GM08714 (cell line): ENCODE results near the gene BLTP3A.
A peak's percentile ranks its signal among the peaks of the same experiment; 100 is the strongest.
"Not testable (repeated sequence)": the region's sequence is repeated elsewhere in the genome, so short reads cannot be mapped to it uniquely, and the experiment has no call there.

Source experiments
- H3K4me3 ChIP-seq: fragments of 200-500 bp; sonication (Bioruptor generic); 2 replicates; pipeline ENCODE4 v1.5.1; 2014; ENCODE audit warnings: mild to moderate bottlenecking, low read length, inconsistent platforms
- ZNF274 ChIP-seq: IDR thresholded peaks from 2 replicates; pipeline ENCODE4 v1.6.1; 2012; ENCODE audit warnings: mild to moderate bottlenecking, low read depth, low read length

The BLTP3A gene

DNA sequence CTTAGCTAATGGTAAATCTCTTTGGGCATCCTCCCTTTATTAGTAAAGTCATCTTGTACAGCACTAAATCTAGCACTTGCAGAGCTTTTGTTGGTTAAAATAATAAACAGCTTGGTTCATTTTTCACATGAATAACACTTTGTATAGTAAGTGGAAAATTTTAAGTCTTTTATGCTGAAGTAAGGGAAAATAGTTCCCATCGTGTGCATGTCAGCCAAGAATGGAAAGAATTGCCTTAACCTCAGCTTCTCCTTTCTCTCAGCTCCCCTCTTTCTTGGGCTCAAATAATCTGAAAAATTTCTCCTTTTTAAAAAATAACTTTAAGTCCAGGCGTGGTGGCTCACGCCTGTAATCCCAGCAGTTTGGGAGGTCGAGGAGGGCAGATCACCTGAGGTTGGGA lies 18.0 kb upstream of the BLTP3A start:
- no peak overlapping the region for H3K4me3 ChIP-seq
- TF ChIP-seq ZNF274, result no peak

DNA sequence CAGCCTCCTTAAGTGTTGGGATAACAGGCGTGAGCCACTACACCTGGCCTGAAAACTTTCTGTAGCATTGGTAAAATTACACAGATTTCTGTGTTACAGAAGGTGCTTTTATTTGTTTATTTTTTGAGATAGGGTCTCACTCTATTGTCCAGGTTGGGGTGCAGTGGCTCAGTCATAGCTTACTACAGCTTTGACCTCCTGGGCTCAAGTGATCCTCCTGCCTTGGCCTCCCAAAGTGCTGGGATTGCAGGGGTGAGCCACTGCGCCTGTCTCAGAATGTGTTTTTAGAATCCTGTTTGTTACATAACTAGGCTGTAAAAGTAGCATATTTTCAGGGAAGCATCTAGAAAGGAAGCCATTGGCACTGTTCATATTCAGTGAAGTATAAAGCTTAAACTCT lies 16.9 kb upstream of the BLTP3A start:
- H3K4me3 ChIP-seq, result no peak overlapping the region
- no peak for TF ChIP-seq ZNF274

DNA sequence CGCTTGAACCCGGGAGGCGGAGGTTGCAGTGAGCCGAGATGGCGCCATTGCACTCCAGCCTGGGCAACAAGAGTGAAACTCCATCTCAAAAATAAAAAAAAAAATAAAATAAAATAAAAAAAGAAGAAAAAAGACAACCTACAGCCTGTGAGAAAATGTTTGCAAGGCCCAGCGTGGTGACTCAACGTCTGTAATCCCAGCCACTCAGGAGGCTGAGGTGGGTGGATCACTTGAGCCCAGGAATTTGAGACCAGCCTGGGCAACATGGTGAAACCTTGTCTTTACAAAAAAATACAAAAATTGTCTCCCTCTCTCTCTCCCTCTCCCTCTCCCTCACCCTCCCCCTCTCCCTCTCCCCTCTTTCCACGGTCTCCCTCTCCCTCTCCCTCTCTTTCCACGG lies 6.5 kb upstream of the BLTP3A start:
- not testable (repeated sequence) for H3K4me3 ChIP-seq

DNA sequence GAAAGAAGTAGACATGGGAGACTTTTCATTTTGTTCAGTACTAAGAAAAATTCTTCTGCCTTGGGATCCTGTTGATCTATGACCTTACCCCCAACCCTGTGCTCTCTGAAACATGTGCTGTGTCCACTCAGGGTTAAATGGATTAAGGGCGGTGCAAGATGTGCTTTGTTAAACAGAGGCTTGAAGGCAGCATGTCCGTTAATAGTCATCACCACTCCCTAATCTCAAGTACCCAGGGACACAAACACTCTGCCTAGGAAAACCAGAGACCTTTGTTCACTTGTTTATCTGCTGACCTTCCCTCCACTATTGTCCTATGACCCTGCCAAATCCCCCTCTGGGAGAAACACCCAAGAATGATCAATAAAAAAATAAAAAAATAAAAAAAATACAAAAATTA lies 4.7 kb upstream of the BLTP3A start:
- not testable (repeated sequence) for H3K4me3 ChIP-seq

DNA sequence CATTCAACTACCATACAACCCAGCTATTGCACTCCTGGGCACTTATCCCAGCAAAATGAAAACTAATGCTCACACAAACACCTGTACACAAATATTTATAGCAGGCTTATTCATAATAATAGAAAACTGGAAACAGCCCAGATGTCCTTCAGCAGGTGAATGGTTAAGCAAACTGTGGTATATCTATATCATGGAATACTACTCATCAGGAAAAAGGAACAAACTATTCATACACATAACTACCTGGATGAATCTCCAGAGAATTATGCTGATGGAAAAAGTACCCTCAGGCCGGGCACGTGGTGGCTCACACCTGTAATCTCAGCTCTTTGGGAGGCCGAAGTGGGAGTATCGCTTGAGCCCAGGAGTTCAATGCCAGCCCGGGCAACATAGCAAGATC lies 3.8 kb upstream of the BLTP3A start:
- no peak for TF ChIP-seq ZNF274
- no peak overlapping the region for H3K4me3 ChIP-seq

DNA sequence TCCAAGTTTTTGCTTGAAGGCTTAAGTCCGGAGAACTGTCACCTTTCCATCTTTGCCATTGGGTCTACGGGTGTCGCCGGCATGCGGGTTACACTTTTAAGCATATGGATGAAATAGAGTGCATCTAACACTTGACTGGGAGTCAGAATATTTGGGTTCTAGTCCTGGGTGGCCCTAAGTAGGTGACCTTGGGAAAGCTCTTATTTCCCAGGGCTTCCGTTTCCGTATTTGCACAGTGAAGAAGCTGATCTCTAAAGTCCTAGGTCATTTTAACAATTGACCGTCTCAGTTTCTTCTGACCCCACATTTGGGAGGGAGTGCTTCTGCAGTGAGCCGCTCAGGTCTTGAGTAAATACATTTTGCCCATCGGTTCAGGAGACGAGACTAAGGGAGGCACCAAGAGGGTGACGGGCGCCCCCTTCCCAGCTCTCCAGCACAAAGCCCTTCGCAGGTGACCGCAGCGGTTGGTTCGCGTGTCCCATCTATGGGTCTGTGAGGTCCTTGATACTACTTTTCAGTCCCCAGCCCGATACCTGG lies 651 bp upstream of the BLTP3A start:
- peak overlapping the region; percentile 70 for H3K4me3 ChIP-seq
- TF ChIP-seq ZNF274, result no peak

DNA sequence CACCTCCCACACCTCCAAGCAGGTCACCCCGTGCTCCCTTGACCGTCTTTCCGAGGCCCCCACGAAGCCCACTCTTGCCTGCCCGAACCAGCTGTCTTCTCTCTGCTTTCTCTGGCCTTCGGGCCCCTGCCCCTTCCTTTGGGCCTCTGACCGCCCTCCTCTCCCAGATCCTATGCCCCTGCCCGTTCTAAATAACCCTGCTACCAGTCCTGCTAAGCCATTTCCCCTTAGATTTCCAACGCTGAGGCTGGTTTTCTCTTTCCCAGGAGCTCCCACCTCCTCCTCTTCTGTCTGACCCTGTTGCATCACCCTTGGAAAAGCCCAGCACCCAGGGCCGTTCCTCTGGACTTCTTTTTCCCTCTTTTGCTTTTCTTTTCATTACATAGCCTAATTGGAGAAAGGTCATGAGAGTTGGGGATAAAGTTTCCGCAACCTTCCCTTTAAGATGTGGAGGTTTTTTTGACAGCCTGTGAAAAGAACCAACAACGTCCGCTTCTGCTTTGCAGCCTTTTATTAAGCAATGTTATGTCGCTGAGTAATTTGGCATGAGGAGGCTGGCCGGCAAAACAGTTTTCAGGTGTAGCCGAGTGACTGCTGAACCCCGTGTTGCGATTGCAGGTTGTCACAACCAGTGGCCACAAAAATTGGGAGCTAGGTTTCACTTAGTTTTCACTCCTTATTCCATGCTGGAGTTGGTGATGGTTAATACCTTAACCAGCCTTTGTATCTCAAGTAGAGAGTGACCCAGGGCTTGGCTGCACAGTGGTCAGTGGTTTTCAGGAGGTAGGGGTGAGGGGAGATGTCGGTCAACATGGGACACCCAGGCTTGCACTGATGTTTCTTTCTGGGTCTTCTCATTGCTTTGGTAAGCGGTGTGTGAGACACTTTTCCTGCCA lies 970 bp downstream of the BLTP3A start:
- no peak for TF ChIP-seq ZNF274

DNA sequence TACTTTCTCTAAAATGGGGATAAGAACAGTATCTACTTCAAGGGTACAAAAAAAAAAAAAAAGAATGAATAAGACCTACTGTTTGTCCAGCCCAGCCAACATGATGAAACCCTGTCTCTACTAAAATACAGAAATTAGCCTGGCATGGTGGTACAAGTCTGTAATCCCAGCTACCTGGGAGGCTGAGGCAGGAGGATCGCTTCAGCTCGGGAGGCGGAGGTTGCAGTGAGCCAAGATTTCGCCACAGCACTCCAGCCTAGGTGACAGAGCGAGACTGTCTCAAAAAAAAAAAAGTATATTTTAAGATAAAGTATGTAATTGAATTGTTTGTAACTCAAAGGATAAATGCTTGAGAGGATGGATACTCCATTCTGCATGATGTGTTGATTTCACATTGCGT lies 2.0 kb downstream of the BLTP3A start:
- H3K4me3 ChIP-seq, result no peak overlapping the region
- no peak for TF ChIP-seq ZNF274

More for the DNA sequence above, 970 bp downstream of the BLTP3A start:
- peak overlapping the region; percentile 70 for H3K4me3 ChIP-seq

DNA sequence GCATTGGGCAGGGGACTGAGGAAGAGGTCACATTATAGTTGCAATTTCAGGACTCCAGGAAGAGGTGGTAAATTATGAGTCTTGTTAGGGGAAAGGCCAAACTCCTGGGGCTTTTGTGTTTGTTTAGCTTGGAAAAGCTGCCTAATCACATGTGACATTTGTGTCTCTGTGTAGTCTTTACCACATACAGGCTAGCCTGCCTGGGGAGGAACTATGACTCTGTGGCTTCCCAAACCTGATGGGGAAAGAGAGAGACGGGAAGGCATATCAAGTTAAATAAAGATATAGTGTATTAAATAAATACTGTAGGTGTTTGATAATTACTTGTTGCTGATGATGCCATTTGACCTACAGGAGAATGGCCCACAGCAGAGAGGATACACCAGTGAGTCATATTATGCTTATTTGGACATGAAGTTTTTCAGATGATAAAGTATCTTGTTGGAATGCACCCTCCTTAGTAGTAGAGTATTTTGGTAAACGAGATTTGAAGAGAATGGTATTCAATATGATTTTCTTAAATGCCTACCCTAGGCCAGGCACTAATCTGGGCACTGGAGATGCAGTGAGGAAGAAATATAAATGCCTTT lies 4.0 kb downstream of the BLTP3A start:
- TF ChIP-seq ZNF274, result no peak
- no peak overlapping the region for H3K4me3 ChIP-seq

DNA sequence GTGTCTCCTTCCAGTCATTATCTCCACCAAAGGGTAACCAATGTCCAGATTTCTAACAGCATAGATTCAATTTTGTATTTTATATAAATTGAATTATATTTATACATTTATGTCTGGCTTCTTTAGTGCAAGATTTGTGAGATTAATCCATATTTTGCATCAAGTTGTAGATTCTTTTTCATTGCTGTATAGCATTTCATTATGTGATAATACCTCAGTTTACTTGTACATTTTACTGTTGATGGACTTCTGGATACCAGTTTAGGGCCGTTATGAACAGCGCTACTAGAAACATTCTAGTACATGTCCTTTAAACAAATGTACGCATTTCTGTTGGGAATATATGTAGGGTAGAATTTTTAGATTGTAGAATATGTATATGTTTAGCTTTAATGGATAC lies 6.2 kb downstream of the BLTP3A start:
- H3K4me3 ChIP-seq, result no peak overlapping the region
- TF ChIP-seq ZNF274, result no peak

DNA sequence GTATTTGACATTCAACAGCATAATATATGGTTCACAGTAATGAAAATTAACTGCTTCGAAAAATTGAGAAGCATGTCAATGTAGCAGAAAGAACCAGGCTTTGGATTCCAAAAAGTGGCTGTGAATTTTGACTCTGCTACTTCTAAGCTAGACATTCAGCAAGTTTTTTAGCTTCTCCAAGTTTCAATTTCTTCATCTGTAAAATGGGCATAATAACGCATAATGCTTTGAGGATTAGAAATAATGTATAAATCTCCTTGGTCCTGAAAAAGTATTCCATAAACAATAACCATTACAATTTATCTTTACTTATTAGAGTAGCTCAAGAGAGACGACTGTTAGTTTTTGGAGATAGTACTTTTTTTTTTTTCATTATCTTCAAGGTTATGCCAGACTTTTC lies 7.7 kb downstream of the BLTP3A start:
- H3K4me3 ChIP-seq, result no peak overlapping the region
- TF ChIP-seq ZNF274, result no peak

DNA sequence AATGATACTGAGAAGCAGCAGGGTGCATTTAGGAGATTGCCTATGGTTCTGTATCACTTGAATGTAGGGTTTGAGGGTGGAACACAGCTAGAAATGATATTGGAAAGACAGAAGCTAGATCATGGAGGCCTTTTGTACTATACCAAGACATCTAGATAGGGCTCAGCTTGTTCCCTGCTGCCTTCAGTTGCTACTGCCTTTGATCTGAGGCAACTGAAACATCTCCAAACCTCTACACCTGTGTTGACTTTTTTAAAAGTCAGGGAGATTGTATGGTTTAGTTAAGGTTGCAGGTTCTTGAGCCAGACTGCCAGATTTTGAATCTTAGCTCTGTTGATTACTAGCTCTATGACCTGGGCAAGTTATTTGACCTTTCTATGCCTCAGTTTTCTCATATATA lies 12.7 kb downstream of the BLTP3A start:
- no peak for TF ChIP-seq ZNF274
- no peak overlapping the region for H3K4me3 ChIP-seq

DNA sequence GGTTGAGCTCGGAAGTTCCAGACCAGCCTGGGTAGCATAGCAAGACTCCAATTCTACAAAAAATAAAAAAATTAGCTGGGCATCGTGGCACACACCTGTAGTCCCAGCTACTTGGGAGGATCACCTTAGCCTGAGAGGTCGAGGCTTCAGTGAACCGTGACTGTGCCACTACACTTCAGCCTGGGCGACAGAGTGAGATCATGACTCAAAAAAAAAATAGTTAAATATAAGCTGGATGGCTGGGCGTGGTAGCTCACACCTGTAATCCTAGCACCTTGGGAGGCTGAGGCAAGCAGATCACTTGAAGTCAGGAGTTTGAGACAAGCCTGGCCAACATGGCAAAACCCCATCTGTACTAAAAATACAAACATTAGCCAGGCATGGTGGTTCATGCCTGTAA lies 13.2 kb downstream of the BLTP3A start:
- H3K4me3 ChIP-seq, result not testable (repeated sequence)

DNA sequence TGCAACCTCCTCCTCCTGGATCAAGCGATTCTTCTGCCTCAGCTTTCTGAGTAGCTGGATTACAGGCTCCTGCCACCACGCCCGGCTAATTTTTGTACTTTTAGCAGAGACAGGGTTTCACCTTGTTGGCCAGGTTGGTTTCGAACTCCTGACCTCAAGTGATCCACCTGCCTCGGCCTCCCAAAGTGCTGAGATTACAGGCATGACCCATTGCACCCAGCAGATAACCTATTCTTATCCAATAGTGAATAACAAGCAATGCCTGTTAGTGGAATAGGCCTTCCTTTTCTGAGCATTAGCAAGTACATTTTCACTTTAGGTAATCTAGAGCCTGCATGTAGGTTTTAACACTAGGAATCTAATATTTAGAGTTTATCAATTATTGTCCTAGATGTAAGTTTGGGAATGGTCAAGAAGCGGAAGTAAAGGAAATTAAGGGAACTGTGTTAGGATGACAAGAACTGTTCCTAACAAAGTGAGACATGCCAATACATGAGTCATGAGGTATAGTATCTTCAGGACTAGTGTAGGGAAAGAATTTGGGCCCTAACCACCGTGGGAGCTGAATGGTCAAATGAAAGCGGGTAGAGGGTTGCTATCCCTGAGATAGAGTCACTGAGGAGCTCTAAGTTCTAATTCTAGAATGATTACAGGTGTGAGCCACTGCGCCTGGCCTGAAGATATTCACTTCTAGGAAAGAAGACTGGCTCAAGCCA lies 15.0 kb downstream of the BLTP3A start:
- no peak for TF ChIP-seq ZNF274
- no peak overlapping the region for H3K4me3 ChIP-seq

DNA sequence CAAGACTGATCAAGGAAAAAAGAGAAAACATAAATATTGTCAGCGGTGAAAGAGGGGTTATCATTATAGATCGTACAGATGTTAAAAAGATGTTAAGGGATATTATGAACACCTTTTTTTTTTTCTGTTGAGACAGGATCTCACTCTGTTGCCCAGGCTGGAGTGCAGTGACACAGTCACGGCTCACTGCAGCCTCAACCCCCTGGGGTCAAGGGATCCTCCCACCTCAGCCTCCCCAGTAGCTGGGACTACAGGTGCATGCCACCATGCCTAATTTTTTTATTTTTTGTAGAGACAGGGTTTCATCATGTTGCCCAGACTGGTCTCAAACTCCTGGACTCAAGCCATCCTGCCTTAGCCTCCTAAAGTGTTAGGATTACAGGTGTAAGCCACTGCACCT lies 16.6 kb downstream of the BLTP3A start:
- not testable (repeated sequence) for H3K4me3 ChIP-seq

DNA sequence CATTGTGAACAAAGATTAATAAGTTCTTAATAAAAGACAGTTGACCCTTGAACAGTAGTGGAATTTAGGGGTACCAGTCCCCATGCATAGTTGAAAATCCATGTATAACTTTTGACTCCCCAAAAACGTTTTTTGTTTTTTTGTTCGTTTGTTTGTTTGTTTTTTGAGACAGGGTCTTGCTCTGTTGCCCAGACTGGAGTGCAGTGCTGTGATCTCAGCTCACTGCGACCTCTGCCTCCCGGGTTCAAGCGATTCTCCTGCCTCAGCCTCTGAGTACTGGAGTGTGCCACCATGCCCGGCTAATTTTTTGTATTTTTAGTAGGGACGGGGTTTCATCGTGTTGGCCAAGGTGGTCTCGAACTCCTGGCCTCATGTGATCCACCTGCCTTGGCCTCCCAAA lies 17.5 kb downstream of the BLTP3A start:
- not testable (repeated sequence) for H3K4me3 ChIP-seq
